ENCODE measurements around the gene KRTAP20-3. TPM values are rescaled to one million over a fixed set of nuclear protein-coding genes. Genes with fewer than 3 reads are reported as not detected.

KRTAP20-3 gene
- total and polyA plus RNA-seq, 2 experiments from 2014 or later, result not detected

DNA sequence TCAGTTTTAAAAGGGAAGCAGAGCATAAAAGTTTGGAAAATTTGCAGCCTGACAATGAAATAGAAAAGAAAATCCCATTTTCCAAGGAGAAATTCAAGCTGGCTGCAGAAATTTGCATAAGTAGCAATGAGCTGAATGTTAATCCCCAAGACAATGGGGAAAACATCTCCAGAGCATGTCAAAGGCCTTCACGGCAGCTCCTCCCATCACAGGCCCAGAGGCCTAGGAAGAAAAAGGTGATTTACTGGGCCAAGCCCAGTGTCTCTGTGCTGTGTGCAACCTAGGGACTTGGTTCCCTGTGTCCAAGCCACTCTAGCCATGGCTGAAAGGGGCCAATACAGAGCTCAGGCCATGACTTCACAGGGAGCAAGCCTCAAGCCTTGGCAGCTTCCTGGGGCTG is 26.1 kb downstream of the KRTAP20-3 start:
- DNase-seq (ENCODE audit: low spot score), result no peak
- TF ChIP-seq, protein P1, sequence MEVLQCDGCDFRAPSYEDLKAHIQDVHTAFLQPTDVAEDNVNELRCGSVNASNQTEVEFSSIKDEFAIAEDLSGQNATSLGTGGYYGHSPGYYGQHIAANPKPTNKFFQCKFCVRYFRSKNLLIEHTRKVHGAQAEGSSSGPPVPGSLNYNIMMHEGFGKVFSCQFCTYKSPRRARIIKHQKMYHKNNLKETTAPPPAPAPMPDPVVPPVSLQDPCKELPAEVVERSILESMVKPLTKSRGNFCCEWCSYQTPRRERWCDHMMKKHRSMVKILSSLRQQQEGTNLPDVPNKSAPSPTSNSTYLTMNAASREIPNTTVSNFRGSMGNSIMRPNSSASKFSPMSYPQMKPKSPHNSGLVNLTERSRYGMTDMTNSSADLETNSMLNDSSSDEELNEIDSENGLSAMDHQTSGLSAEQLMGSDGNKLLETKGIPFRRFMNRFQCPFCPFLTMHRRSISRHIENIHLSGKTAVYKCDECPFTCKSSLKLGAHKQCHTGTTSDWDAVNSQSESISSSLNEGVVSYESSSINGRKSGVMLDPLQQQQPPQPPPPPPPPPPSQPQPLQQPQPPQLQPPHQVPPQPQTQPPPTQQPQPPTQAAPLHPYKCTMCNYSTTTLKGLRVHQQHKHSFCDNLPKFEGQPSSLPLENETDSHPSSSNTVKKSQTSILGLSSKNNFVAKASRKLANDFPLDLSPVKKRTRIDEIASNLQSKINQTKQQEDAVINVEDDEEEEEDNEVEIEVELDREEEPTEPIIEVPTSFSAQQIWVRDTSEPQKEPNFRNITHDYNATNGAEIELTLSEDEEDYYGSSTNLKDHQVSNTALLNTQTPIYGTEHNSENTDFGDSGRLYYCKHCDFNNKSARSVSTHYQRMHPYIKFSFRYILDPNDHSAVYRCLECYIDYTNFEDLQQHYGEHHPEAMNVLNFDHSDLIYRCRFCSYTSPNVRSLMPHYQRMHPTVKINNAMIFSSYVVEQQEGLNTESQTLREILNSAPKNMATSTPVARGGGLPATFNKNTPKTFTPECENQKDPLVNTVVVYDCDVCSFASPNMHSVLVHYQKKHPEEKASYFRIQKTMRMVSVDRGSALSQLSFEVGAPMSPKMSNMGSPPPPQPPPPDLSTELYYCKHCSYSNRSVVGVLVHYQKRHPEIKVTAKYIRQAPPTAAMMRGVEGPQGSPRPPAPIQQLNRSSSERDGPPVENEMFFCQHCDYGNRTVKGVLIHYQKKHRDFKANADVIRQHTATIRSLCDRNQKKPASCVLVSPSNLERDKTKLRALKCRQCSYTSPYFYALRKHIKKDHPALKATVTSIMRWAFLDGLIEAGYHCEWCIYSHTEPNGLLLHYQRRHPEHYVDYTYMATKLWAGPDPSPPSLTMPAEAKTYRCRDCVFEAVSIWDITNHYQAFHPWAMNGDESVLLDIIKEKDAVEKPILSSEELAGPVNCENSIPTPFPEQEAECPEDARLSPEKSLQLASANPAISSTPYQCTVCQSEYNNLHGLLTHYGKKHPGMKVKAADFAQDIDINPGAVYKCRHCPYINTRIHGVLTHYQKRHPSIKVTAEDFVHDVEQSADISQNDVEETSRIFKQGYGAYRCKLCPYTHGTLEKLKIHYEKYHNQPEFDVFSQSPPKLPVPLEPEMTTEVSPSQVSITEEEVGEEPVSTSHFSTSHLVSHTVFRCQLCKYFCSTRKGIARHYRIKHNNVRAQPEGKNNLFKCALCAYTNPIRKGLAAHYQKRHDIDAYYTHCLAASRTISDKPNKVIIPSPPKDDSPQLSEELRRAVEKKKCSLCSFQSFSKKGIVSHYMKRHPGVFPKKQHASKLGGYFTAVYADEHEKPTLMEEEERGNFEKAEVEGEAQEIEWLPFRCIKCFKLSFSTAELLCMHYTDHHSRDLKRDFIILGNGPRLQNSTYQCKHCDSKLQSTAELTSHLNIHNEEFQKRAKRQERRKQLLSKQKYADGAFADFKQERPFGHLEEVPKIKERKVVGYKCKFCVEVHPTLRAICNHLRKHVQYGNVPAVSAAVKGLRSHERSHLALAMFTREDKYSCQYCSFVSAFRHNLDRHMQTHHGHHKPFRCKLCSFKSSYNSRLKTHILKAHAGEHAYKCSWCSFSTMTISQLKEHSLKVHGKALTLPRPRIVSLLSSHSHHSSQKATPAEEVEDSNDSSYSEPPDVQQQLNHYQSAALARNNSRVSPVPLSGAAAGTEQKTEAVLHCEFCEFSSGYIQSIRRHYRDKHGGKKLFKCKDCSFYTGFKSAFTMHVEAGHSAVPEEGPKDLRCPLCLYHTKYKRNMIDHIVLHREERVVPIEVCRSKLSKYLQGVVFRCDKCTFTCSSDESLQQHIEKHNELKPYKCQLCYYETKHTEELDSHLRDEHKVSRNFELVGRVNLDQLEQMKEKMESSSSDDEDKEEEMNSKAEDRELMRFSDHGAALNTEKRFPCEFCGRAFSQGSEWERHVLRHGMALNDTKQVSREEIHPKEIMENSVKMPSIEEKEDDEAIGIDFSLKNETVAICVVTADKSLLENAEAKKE (CRISPR knock-in tag; IDR thresholded peaks at IDR 0.05), result 0 out of 2 replicates have a peak, but pooled peaks have one; percentile 36
- TF ChIP-seq, protein P2, sequence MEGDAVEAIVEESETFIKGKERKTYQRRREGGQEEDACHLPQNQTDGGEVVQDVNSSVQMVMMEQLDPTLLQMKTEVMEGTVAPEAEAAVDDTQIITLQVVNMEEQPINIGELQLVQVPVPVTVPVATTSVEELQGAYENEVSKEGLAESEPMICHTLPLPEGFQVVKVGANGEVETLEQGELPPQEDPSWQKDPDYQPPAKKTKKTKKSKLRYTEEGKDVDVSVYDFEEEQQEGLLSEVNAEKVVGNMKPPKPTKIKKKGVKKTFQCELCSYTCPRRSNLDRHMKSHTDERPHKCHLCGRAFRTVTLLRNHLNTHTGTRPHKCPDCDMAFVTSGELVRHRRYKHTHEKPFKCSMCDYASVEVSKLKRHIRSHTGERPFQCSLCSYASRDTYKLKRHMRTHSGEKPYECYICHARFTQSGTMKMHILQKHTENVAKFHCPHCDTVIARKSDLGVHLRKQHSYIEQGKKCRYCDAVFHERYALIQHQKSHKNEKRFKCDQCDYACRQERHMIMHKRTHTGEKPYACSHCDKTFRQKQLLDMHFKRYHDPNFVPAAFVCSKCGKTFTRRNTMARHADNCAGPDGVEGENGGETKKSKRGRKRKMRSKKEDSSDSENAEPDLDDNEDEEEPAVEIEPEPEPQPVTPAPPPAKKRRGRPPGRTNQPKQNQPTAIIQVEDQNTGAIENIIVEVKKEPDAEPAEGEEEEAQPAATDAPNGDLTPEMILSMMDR (conservative IDR thresholded peaks at IDR 0.05; ENCODE audit: low read depth in 2 of 2), result no peak
- Mint-ChIP-seq H3K9me3 (peaks cover 5% of the 10 kb centered on the region; the same call in 2 of the 3 replicates), H3K36me3 (ENCODE audit: low read depth) (peaks cover 6% of the 10 kb centered on the region; the same call in 2 of the 3 replicates), H3K4me3 (no peak overlapping the region), H3K27me3 (ENCODE audit: insufficient read depth, low read depth, poor library complexity) (no peaks in the 10 kb centered on the region), H3K4me1 (peaks cover 6% of the 10 kb centered on the region; the same call in 2 of the 3 replicates), H3K27ac (no peak overlapping the region)
- no peak overlapping the region for H3K27ac ChIP-seq (ENCODE audit: low read depth)
- no peaks in the 10 kb centered on the region for H3K27me3 ChIP-seq (ENCODE audit: insufficient read depth)
- no peaks in the 10 kb centered on the region for H3K79me2 ChIP-seq (replicated peaks; ENCODE audit: insufficient read depth)
- peaks cover 8% of the 10 kb centered on the region; the same call in 1 of the 2 replicates for H3K9me2 ChIP-seq (ENCODE audit: insufficient read depth)
- H2AFZ ChIP-seq, result 0 out of 2 replicates have a peak overlapping the region, but pooled peaks have one; percentile 12
- no peak overlapping the region for H3K4me2 ChIP-seq
- no peaks in the 10 kb centered on the region for H3F3A ChIP-seq (replicated peaks; ENCODE audit: low read depth)
- ATAC-seq, result no peak
- H4K20me1 ChIP-seq (replicated peaks; ENCODE audit: insufficient read depth), result no peaks in the 10 kb centered on the region
- no peak overlapping the region for H3K4me3 ChIP-seq
- no peaks in the 10 kb centered on the region for H3K36me3 ChIP-seq (ENCODE audit: insufficient read depth)
- no peaks in the 10 kb centered on the region for H3K4me1 ChIP-seq (ENCODE audit: insufficient read depth)

All from GM23338 (cell line).